ENCODE results near the gene ETV7. TPM values are rescaled to one million over a fixed set of nuclear protein-coding genes. Genes with fewer than 3 reads are reported as not detected.

Gene ETV7
- total RNA-seq, 1 donor: 0.09 TPM

- peak; percentile 98 for DNase-seq (ENCODE audit: low read depth)
- peak overlapping the region; percentile 9 for H3K4me3 ChIP-seq (ENCODE audit: low read depth, low read length)
- no peak for TF ChIP-seq CTCF (IDR thresholded peaks at IDR 0.05; ENCODE audit: insufficient read depth, low read length)
Measured at GRCh38 chr6:36350681-36351571, 36.5 kb downstream of the ETV7 start.

DNA sequence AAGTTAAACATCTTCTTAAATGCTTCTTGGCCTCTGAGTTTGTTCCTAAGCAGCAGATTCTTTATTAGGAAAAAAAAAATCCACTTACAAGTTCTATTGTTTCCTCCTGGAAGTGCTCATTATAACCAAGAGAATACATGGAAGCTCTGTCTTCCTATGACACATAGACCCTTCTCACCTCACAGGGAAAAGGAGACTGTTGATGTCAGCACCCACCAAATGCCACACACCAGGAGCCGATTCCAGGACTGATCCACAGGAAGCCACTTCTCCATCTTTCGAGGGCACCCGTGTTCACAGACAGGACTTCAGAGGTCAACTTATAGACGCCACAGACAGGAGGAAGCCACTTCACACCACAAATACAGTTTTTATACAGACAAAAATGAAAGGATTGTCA, 37.4 kb downstream of the ETV7 start:
- TF ChIP-seq CTCF (IDR thresholded peaks at IDR 0.05; ENCODE audit: insufficient read depth, low read length): no peak
- no peak overlapping the region for H3K4me3 ChIP-seq (ENCODE audit: low read depth, low read length)
- peak; percentile 30 for DNase-seq (ENCODE audit: low read depth)

- H3K4me3 ChIP-seq (ENCODE audit: low read depth, low read length): no peak overlapping the region
Measured at GRCh38 chr6:36349240-36349639, 38.2 kb downstream of the ETV7 start.

DNA sequence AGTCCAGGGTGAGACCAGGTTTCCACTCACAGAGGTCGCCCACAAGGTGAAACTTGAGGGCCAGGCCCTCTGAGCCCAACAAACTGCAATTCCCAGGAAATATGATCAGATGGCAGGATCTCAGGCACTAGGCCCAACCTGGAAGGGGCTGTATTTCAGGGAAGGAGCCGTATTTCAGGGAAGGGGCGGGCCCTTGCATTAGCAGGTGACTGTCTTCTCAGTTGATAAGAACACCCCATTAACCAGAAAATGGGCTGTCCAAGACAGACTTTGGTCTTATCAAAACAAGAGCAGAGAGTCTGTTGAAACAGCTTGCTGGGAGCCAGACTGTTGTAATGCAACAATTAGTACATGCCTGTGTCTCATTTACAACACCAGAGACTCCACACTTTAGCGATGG, 39.8 kb downstream of the ETV7 start:
- H3K4me3 ChIP-seq (ENCODE audit: low read depth, low read length): no peak overlapping the region
- peak; percentile 73 for DNase-seq (ENCODE audit: low read depth)
- no peak for TF ChIP-seq CTCF (IDR thresholded peaks at IDR 0.05; ENCODE audit: insufficient read depth, low read length)

More at GRCh38 chr6:36349240-36349639, 38.2 kb downstream of the ETV7 start:
- DNase-seq (ENCODE audit: low read depth): no peak
- no peak for TF ChIP-seq CTCF (IDR thresholded peaks at IDR 0.05; ENCODE audit: insufficient read depth, low read length)

GRCh38 chr6:36346486-36347273, 40.8 kb downstream of the ETV7 start:
- H3K4me3 ChIP-seq (ENCODE audit: low read depth, low read length): no peak overlapping the region
- TF ChIP-seq CTCF (IDR thresholded peaks at IDR 0.05; ENCODE audit: insufficient read depth, low read length): no peak
- no peak for DNase-seq (ENCODE audit: low read depth)

DNA sequence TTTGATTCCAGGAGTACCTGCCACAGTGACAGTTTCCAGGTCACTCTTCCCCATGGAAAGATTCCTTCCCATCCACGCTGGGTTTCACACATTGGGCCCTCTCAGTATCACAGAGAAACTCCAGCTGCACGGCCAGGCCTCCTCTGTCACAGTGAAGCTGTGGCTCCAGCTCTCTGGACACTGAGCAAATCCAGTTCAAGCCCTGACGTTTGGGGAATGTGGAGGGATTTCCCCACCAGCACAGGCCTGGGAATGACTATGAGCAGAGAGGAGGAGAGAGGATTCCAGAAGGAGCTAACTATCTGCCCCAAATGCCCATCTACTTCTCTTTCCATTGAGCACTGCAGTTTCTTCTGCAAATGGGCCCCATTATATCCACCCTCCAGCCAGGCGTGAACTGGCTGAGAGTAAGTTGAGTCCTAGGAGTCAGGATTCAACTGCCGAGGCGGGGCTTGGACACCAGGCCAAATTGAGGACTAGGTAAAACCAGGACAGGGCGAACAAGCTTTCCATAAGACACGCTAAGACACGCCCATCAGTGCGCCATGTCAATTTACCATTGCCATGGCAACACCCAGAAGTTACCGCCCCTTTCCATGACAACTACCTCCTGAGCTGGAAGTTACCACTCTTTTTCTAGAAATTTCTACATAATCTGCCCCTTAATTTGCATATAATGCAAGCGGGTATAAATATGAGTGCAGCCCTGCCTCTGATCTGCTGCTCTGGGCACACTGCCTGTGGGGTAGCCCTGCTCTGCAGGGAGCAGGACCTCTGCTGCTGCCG, 41.6 kb downstream of the ETV7 start:
- H3K4me3 ChIP-seq (ENCODE audit: low read depth, low read length): no peak overlapping the region
- no peak for TF ChIP-seq CTCF (IDR thresholded peaks at IDR 0.05; ENCODE audit: insufficient read depth, low read length)
- DNase-seq (ENCODE audit: low read depth): peak; percentile 34

All from fibroblast of the aortic adventitia (primary cell).